Measurements from ENCODE around the gene MCUB.
"Not testable (repeated sequence)": the region's sequence is repeated elsewhere in the genome, so short reads cannot be mapped to it uniquely, and the experiment has no call there.

Gene MCUB

DNA sequence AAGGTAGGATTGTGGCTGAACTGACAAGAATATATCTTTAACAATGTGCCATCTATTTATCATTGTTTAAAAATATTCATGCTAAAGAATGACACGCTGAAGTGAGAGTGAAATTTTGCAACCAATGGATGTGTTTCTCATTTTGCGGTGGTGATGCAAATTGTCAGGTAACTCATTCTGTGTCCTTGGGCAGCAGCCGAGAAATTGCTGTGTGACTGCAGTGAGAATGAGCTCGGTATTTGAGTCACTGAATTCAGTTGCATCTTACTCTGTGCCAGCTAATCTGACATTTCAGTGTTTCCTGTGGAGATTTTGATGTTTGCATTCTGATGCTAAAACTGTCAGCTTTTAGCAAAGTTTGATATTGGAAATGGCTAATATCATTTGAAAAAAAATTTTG is 28.1 kb downstream of the MCUB start:
- DNase-seq = no peak

DNA sequence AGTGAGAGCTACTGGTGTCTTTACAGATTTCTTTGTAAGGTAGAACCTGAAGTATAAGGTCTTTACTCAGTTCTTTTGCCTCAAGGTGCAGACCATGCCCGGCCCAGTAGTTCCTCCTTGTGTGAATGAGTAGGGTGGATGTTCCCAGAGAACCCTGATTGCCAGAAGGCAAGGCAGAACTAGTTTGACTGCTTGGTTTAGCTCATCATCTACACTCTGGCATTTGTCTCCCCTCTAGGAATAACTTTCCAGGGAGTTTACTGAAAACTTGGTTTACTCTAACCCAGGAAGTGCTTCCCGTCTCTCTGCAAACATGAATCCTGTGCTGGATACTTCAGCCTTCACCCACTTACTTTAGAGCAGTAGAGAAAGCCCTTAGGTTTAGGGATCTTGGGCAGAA is 29.1 kb downstream of the MCUB start:
- DNase-seq = no peak

DNA sequence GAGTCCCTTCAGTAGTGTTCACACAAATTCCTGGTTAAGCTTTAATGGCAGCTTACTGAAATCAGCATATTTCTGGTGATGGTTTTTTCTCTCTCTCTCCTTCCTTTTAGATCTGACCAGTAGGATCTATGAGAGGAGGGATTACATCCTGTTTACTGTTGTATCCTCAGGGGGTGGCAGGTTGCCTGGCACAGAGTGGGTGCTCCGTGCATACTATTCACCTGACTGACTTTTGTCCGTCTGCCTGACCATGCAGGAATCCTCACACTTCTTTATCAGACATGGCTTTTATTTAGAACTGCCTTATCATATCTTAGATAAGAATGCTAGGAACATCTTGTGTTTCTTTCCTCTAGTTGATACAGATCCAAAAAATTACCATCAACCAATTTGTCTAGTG is 29.6 kb downstream of the MCUB start:
- peak; percentile 18 for DNase-seq

DNA sequence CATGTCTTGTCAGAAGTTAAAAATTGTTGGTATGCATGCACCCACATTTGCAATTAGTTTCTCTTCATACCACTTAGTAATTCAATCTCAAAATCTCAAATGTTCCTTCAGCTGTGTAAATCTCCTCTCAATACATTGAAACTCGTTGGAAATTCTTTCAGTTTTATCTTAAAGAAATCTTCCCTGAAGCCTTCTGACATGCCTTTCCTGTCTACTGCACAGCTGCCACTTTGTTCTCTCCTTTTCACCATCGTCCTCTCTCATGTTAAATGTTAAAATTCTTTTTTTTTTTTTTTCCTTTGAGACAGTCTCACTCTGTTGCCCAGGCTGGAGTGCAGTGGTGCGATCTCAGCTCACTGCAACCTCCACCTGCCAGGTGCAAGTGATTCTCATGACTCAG is 30.9 kb downstream of the MCUB start:
- no peak for DNase-seq

DNA sequence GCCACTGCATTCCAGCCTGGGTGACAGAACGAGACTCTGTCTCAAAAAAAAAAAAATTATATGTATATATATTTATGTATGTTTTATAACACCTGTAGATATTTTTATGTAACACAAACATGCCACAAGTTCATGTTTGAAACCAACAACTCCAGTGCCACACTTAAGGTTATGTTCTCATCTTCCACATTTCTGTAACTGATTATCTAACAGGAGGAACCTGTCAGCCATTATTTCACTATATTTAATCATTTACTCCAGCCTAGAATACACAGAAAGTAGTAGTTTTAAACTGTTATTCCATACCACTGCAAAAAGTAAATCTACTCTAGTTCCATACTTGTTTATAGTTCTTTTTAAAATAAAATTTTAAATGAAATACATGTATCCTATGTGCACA is 32.3 kb downstream of the MCUB start:
- no peak for DNase-seq

DNA sequence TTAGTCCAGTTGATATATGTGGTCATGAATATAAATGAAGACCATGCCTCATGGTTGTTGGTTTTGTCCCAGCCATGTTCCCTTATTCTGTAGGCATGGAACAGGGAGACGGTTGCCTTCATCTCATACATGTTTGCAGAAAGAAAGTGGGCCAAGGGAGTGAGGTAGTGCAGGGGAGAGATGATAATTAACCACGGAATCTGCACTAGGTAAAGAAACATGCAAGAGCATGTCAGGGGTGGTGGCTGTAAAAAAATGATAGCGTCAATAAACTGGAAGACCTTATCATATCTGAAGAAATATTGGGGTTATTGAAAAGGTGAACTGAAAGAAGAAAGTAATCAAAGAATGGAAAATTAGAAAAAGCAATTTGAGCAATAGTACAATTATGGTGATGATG is 35.1 kb downstream of the MCUB start:
- DNase-seq = not testable (repeated sequence)

DNA sequence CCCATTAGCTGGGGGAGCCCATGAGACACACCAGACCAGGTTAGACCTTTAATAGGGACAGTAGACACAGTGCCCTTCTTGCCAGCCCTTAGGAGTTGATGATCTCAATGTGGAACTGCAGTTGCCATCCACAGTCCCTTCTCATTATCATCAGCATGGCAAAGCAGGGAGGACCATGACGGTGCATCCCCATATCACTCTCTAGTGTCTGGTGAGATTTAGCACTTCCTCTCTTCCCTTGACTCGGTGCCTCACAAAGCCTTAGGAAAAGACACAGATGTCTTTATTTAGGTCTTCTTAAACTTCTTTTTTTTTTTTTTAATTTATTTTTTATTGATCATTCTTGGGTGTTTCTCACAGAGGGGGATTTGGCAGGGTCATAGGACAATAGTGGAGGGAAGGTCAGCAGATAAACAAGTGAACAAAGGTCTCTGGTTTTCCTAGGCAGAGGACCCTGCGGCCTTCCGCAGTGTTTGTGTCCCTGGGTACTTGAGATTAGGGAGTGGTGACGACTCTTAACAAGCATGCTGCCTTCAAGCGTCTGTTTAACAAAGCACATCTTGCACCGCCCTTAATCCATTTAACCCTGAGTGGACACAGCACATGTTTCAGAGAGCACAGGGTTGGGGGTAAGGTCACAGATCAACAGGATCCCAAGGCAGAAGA is 36.5 kb downstream of the MCUB start:
- not testable (repeated sequence) for DNase-seq

DNA sequence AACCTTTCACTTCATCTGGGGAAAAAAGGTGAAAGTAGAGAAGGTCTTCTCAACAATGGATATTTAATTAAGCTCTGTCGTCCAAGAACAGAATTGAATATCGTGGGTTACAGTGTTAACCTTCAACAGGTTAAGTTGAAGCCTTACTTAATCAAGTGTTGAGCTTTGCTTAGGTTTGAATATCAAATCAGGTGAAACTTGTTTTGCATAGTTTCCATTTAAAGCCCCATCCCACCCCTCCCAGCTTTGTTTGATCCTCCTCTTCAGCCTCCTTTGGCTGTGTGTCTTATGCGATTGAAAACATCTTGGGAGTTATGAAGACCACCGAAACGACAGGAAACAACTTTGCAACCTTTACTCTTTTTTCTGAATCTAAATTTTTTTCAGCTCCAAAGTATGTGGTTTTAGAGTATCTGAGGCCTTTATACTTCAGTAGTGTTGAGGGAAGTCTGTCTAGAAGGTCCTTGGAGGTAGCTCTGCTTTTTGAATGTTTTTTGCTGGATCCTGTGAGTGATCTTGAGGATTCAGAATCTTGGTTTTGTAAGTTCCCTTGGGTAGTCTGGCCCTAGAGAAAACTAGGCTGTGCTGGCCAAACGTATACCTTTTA is 39.1 kb downstream of the MCUB start:
- no peak for DNase-seq

DNA sequence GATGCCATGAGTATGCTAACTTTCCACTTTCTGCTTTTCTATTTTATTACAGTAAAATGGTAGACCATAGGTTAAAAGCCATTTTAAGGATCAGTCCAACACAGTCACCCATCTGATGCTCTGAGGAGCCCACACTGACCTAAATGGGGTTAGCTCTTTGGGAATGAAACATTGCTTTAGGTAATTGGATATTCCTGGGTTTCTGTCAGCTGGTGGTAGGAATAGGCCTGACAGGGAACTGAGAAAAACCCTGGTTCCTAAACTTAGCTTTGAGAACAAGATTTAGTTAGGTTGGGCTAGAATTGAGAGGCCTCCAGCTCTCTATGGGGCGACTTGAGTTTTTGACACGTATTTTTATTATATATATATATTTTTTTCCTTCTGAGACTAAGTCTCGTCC is 40.4 kb downstream of the MCUB start:
- DNase-seq = no peak

DNA sequence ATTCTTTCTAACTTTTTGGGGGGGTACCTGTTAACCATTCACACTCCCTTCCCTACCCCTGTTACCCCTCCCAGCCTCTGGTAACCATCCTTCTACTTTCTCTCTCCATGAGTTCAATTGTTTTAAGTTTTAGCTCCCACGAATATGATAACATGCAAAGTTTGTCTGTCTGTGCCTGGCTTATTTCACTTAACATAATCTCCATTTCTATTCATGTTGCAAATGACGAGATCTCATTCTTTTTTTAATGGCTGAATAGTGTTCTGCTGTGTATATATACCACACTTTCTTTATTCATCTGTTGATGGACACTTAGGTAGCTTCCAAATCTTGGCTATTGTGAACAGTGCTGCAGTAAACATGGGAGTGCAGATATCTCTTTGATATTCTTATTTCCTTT is 41.3 kb downstream of the MCUB start:
- no peak for DNase-seq

DNA sequence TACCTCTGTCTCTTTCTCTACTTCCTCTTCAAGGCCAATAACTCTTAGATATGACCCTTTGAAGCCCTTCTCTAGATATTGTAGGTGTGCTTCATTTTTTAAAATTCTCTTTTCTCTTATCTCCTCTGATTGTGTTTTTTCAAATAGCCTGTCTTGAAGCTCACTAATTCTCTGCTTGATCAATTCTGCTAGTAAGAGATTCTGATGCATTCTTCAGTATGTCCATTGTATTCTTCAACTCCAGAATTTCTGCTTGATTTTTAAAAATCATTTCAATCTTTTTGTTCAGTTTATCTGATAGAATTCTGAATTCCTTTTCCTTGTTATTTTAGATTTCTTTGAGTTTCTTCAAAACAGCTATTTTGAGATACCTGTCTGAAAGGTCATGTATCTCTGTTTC is 47.9 kb downstream of the MCUB start:
- DNase-seq = no peak

DNA sequence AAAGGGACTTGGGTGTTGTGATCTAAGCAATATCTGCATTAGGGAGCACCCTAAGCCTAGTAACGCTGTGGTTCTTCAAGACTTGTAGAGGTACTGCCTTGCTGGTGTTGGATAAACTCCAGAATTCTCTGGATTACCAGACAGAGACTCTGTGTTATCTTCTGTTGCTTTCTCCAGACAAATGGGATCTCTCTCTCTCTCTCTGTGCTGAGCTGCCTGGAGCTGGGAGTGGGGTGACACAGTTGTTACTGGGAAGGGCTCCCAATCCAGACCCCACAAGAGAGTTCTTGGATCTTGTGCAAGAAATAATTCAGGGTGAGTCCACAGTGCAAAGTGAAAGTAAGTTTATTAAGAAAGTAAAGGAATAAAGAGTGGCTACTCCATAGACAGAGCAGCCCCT is 48.8 kb downstream of the MCUB start:
- no peak for DNase-seq

DNA sequence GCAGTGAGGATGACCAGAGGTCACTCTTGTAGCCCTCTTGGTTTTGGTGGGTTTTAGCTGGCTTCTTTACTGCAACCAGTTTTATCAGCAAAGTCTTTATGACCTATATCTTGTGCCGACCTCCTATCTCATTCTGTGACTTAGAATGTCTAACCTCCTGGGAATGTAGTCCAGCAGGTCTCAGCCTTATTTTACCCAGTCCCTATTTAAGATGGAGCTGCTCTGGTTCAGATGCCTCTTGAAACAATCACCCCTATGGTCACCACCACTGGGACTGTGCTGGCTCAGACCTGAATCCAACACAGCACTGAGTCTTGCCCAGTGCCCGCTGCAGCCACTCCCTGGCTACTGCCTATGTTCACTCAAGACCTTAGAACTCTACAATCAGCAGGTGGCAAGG is 49.4 kb downstream of the MCUB start:
- DNase-seq = no peak

DNA sequence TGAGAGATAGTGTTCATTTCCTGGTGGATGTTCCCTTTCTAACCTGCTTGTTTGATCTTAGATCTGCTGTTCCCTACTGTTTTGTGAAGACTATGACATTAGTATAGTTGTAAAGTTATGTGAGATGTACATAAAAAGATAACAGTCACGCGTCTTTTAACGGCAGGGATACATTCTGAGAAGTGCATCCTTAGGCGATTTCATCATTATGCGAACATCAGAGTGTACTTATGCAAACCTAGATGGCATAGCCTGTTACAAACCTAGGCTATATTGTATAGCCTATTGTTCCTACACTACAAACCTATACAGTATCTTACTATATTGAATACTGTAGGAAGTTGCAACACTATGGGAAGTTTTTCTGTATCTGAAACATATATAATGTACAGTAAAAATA is 50.4 kb downstream of the MCUB start:
- no peak for DNase-seq

DNA sequence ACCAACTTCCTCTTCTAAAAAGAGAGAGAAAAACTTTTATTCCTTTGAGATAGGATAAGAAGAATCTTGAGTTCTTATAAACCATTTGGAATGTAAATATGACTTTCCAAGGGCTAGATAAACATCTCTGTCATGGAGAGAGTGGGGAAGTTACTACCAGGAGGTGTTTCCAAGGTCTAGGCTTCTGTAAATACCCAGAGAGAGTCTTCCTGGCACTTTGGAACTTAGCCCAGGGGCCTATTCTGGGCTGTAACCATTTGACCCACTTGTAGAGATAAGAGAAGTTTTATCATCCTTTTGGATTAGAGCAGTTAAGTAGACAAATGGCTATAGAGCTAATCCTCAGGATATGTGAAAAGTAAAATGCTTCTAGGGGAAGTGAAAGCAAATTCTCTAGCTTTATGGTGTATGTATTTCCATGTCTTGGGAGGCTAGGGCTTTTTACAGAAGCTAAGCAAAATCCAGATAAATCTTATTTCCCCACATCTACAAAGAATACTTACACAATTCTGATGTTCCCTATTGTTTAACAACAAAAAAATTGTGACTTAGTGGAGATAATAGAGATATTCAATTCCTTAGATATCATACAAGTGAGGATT is 51.1 kb downstream of the MCUB start:
- DNase-seq = no peak

DNA sequence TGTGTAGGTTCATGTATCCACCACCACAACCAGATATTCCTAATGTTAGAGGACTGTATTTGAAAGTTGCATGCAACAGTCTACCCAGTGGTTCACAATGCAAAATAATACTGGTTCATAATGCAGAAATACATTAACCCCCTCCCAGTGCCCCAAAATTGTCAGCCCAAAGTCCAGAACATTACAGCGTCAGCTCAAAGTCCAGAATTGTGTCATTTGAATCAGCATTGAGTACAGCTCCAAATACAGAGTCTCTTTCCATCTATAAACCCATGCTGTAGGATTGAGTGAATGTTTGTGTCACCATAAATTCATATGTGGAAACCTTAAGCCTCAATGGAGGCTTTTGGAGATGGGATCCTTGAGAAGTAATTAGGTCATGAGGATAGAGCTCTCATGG is 54.0 kb downstream of the MCUB start:
- DNase-seq = no peak

DNA sequence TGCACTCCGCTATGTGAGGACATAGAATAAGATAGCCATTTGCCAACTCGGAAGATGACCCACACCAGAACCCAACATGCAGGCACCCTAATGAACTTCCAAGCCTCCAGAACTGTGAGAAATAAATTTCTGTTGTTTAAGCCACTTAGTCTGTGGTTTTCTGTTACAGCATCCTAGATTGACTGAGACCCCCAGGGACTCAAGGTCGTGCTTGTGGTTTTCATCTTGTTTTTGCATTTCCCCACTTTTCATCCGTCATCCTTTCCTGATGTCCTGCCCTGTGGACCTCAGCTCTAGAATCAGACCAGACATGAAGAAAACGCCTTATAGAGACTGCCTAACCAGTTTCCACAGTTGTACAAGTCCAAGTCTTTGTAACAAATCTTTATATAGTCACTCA is 54.4 kb downstream of the MCUB start:
- DNase-seq = no peak

DNA sequence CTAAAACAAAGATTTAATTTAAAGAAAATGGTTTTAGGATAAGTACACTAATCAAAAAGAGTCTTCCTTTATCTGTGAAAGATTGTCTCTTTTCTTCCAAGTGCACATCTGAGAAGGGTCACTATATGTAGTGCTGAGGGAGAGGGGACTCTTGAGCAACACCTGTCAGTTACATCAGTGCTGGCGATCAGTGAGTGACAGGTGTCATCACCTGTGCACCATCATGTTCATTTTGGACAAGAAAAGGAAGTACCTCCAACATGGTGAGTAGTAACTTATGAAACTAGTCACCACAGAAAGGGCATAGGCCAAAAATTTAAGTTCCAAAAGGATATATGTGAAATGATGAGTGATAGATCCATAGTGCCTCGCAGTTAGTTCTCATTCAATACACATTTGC is 55.7 kb downstream of the MCUB start:
- DNase-seq = no peak

DNA sequence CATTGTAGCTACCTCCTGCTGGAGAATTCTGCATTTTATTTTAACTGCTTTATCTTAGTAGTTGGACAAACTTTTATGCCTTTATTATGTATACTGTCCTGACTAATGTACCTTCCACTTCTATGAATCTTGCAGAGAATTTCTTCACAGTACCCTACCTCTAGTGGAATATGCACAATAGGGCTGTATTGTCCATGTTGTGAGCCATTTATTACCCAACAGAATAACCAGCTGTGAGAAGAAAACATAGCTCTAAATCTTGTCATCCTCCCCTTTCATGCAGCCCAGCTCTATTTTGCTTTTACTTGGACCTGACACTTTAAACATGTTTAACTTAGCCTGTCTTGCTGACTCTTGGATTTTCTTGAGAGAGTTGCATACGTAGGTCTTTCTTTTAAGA is 56.2 kb downstream of the MCUB start:
- DNase-seq = peak; percentile 23

DNA sequence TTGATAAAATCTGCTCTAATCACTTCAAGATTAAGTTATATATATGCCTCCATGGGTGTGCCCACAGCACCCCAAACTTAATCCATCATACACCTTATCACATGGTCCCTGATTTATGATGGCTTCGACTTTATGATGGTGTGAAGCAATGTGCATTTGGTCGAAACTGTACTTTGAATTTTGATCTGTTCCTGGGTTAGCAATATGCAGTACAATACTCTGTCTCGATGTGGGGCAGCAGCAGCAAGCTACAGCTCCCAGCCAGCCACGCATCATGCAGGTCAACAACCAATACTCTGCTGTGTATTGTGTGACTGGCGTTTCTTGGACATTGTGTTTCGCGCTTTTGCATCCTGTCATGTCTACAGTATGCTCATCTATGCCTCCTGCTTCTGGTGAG is 62.6 kb downstream of the MCUB start:
- no peak for DNase-seq

DNA sequence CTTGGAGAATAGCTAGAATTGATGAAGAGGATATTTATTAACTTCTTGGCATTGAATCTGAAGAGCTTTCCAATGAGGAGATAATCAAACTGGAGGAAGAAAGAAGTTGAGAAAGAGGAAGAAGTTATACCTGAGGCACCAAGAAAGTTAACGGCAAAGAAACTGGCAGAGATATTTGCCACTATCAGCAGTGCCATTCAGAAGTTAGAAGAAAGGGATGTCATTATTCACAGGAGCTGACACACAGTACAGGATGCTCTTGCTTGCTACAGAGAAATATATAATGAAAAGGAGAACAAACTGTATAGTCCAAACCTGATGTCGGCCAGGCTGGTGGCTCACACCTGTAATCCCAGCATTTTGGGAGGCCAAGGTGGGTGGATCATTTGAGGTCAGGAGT is 64.5 kb downstream of the MCUB start:
- DNase-seq = no peak

DNA sequence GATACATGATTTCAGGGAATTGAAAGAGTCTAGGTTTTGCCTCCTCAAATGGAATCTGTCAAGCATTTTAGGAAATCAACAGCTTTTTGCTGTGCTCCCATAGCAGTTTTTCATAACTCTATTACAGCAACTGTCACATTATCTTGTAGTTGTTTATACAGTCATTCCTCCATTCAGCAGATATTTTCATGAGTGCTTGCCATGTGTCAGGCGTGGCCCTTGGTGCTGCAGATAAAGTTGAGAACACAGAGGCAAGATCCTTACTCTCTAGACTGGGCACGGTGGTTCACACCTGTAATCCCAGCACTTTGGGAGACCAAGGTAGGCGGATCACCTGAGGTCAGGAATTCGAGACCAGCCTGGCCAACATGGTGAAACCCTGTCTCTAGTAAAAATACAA is 67.3 kb downstream of the MCUB start:
- no peak for DNase-seq

DNA sequence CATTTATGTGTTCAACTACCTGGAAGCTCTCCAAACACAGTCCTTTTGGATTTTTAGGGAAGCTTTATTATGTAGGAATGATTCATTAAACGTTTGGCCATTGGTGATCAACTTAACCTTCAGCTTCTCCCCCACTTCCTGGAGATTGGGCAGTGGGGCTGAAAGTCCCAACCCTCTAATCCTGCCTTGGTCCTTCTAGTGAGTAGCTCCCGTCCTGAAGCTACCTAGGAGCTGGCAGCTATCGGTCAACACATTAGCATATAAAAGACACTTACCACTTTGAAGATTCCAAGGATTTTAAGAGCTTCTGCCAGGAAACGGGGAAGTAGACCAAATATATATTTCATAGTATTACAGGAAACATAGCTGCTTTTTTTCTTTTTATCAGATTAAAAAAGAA is 69.7 kb downstream of the MCUB start:
- DNase-seq = peak; percentile 71

DNA sequence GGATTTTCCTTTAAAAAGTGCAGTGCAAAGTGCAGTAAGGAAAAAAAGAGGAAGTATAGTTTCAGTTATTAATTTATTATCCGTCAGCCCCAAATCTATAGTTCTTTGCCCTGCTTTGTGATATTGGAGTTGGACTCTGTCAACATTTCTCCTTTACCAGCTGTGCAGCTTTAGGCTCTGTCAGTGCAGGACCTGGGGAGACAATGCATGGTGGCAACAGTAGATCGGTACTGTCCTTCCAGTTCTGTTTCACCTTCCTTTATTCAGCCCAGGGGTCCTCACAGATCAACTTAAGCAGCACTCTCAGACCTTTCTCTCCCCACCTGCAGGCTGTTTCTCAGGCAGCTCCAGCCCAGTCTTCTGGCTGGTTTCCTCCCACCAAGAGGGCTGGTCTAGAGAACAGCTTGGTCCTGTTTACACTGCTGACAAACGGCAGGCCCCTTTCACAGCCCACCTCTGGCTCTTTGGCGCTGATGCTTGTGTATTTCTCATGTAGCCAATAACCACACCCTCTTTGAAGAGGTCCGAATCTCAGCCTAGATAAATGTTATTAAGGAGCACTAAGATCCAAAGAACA is 71.6 kb downstream of the MCUB start:
- peak; percentile 92 for DNase-seq

DNA sequence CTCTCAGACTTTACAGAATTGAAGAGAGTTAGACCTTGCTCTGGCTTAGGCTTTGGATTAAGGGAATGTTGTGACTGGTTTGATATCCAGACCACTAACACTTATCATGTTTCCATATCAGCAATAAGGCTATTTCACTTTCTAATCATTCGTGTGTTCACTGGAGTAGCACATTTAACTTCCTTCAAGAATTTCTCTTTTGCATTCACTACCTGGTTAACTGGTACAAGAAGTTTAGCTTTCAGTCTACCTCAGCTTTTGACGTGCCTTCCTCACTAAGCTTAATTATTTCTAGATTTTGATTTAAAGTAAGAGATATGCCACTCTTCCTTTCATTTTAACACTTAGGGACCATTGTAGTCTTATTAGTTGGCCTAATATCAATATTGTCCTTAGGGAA is 80.6 kb downstream of the MCUB start:
- no peak for DNase-seq

Data from NCI-H69 (cell line).